Stimulated activated CD8-positive, alpha-beta memory T cell treated with anti-CD3 and anti-CD28 coated beads, Interleukin-7, amount 100 ng/mL, for 1 hour (primary cell): ENCODE data around the gene ZNF195.
A peak's percentile ranks its signal among the peaks of the same experiment; 100 is the strongest.
"Not testable (repeated sequence)": the region's sequence is repeated elsewhere in the genome, so short reads cannot be mapped to it uniquely, and the experiment has no call there.

Experiments
- DNase-seq, 2 donors: peaks; one replicate each; pipeline ENCODE4 v3.0.0-alpha.2; 2020; ENCODE audit warnings: low read depth in 2 of 2

ZNF195 gene

GRCh38 chr11:3378426-3379423 lies at the start of gene ZNF195:
ZNF195 (minus strand) TSS chr11:3379146; CDS start chr11:3379040, 106 bp downstream.
- DNase-seq: peak; percentile 93 to 94

- DNase-seq: not testable (repeated sequence)
Measured at GRCh38 chr11:3428076-3428475, 49.1 kb upstream of the ZNF195 start.

- DNase-seq: not testable (repeated sequence)
Measured at GRCh38 chr11:3426541-3426940, 47.6 kb upstream of the ZNF195 start.

- not testable (repeated sequence) for DNase-seq
Measured at GRCh38 chr11:3423928-3424327, 45.0 kb upstream of the ZNF195 start.

- DNase-seq: not testable (repeated sequence)
Measured at GRCh38 chr11:3423138-3423731, 44.3 kb upstream of the ZNF195 start.

GRCh38 chr11:3422380-3423137 lies 43.6 kb upstream of the ZNF195 start:
- peak; percentile 93 to 96 for DNase-seq

GRCh38 chr11:3421608-3422379 lies 42.8 kb upstream of the ZNF195 start:
- DNase-seq: not testable (repeated sequence)

- DNase-seq: not testable (repeated sequence)
Measured at GRCh38 chr11:3420281-3421042, 41.5 kb upstream of the ZNF195 start.

- not testable (repeated sequence) for DNase-seq
Measured at GRCh38 chr11:3419496-3419895, 40.5 kb upstream of the ZNF195 start.

GRCh38 chr11:3417047-3417446 lies 38.1 kb upstream of the ZNF195 start:
- DNase-seq: peak; percentile 23 to 24

GRCh38 chr11:3415301-3415700 lies 36.4 kb upstream of the ZNF195 start:
- DNase-seq: not testable (repeated sequence)

GRCh38 chr11:3413666-3414065 lies 34.7 kb upstream of the ZNF195 start:
- DNase-seq: not testable (repeated sequence)

GRCh38 chr11:3412837-3413236 lies 33.9 kb upstream of the ZNF195 start:
- DNase-seq: no peak

- DNase-seq: peak; percentile 51 to 66
Measured at GRCh38 chr11:3408722-3409121, 29.8 kb upstream of the ZNF195 start.

GRCh38 chr11:3408058-3408605 lies 29.2 kb upstream of the ZNF195 start:
- not testable (repeated sequence) for DNase-seq

- not testable (repeated sequence) for DNase-seq
Measured at GRCh38 chr11:3406937-3407336, 28.0 kb upstream of the ZNF195 start.

- not testable (repeated sequence) for DNase-seq
Measured at GRCh38 chr11:3406223-3406875, 27.4 kb upstream of the ZNF195 start.

- DNase-seq: not testable (repeated sequence)
Measured at GRCh38 chr11:3404076-3404925, 25.4 kb upstream of the ZNF195 start.

- not testable (repeated sequence) for DNase-seq
Measured at GRCh38 chr11:3402861-3403250, 23.9 kb upstream of the ZNF195 start.
